Renal pelvis (tissue), 4 donors: ENCODE results near the gene CENPF. TPM values are rescaled to one million over a fixed set of nuclear protein-coding genes. Genes with fewer than 3 reads are reported as not detected.
"Not testable (repeated sequence)": the region's sequence is repeated elsewhere in the genome, so short reads cannot be mapped to it uniquely, and the experiment has no call there.

Source experiments
- DNase-seq: peaks from one replicate; pipeline ENCODE4 v3.0.0-alpha.2; 2013
- polyA plus RNA-seq, 3 donors: library from polyadenylated mRNA; unstranded; fragments of 120-200 nt; gene quantifications; one replicate each; pipeline ENCODE4 v1.2.1, GENCODE V29; 2013; ENCODE audit not compliant: insufficient read length in 3 of 3

The CENPF gene
- polyA plus RNA-seq, 3 donors: 78.8 to 109 (median 96.9) TPM

- no peak for DNase-seq
Observed at GRCh38 chr1:214579183-214579582, 23.8 kb upstream of the CENPF start.

GRCh38 chr1:214581785-214582184 is 21.2 kb upstream of the CENPF start:
- DNase-seq: no peak

GRCh38 chr1:214582289-214582891 is 20.6 kb upstream of the CENPF start:
- no peak for DNase-seq

GRCh38 chr1:214583113-214583512 is 19.9 kb upstream of the CENPF start:
- DNase-seq: no peak

GRCh38 chr1:214583824-214584554 is 19.0 kb upstream of the CENPF start:
- DNase-seq: no peak

GRCh38 chr1:214584805-214585766 is 17.9 kb upstream of the CENPF start:
- peak; percentile 29 for DNase-seq

DNA sequence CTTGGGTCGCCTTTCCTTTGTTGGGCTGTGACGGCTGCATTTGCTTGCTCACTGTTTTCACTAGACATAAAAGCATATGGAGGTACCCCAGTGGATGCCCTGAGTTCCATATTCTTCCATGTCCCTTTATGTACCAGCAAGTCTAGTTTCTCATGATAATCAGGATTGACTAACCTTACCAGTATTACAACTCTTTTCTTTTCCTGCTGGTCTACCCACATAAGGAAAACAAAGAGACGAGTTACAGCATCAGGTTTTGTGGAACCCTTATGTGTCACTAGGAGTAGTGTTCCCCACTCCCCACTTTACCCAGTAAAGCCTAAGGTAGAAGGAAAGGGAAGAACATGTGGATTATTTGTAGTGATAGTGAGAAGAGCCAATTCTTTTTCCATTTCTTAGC is 16.4 kb upstream of the CENPF start:
- no peak for DNase-seq

GRCh38 chr1:214587165-214587564 is 15.8 kb upstream of the CENPF start:
- no peak for DNase-seq

DNA sequence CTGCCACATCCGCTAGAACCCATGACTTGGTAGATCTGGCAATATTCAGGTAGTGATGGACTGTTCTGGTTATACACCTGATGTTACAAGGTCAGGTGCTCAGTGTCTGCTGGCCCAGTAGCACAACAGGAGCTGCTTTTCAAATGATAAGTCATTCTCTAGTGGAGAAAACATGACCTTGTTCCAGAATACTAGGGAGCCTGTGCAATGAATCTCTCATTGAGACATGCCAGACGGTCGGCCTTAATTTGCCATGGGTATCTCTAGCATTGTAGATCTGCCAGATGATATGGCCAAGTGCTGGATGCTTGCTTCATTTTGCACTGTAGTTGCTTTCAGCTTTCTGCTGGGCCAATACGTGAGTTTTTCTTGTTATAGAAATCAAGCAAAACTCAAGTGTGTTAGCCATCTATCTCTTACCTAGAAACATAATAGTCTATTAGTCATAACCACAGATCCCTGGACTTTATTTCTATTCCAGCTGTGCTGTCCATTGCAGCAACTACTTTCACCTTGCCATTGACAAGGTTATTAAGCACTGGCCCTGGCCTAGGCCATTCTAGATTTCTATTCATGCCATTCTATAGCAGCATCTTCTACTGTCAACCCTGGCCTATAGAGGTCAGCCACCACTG is 13.9 kb upstream of the CENPF start:
- DNase-seq: no peak

DNA sequence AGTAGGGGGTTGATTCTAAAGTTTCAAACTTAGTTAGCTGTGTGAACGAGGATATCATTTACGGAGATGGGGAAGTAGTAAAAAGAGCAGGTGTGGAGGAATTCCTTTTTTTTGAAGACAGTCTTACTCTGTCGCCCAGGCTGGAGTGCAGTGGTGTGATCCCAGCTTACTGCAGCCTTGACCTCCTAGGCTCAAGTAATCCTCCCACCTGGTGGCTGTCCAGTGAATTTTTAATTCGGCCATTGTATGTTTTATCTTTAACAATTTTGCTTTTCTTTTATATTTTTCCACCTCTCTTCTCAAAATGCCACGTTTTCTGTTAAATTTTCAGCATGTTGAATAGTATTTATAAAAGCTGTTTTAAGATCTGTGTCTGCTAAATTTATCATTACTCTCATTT is 12.3 kb upstream of the CENPF start:
- DNase-seq: no peak

GRCh38 chr1:214591918-214592317 is 11.1 kb upstream of the CENPF start:
- not testable (repeated sequence) for DNase-seq

DNA sequence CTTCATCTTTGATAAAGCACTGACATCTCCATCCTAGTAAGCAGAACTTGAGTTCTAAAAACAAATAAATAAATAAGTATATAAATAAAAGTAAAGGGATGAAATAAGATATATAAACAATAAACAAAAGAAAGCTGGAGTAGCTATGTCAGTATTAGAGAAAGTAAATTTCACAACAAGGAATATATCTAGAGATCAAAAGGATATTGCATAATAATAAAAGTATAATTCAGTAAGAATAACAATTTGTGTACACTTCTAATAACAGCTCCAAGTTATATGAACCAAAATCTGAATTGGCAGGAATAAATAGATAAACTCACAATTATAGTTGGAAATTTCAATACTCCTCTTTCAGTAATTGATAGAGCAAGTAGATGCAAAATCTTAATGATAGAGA is 9.8 kb upstream of the CENPF start:
- DNase-seq: no peak

- DNase-seq: no peak
Observed at GRCh38 chr1:214603819-214604252, 841 bp downstream of the CENPF start.

DNA sequence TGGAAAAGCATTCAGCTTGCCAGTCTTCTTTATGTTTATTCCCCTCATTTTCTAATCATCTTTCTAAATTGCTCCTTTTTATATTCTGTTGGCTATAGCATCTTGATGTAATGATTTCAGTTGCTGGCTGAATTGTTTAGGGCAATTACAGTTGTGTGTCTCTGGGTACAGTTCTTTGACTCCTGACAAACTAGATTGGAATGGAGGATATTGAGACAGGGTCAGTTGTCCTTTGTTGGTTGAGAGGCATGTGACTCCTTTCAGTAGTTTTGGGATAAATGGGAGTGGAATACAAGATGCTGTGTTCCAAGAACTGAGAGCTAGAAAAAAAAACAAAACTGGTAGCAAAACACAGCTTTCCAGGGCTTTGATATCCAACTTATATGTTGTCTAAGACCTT is 1.5 kb downstream of the CENPF start:
- no peak for DNase-seq

GRCh38 chr1:214605484-214605883 is 2.5 kb downstream of the CENPF start:
- DNase-seq: not testable (repeated sequence)

- not testable (repeated sequence) for DNase-seq
Observed at GRCh38 chr1:214605933-214606925, 3.2 kb downstream of the CENPF start.

GRCh38 chr1:214607492-214608215 is 4.7 kb downstream of the CENPF start:
- DNase-seq: not testable (repeated sequence)

GRCh38 chr1:214608216-214608783 is 5.3 kb downstream of the CENPF start:
- DNase-seq: not testable (repeated sequence)

DNA sequence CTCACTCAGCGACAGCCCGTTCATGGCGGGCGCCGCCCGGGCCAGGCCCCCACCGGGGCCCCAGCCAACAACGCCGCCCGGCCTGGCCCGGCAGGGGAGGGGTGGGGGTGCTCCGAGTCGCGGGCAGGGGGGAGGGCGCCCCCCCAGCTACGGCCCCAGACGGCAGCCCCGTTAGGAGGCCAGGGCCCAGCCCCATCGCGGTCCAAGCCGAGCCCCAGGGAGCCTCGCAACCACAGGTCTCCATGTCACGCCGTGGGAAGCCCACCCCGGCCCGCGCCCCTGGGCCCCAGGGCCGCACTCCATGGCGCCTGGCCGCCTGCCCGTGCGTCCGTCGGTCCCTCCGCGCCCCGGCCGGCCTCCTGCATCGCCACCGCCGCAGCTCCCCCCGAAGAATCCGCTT is 5.8 kb downstream of the CENPF start:
- DNase-seq: not testable (repeated sequence)

GRCh38 chr1:214609692-214610091 is 6.7 kb downstream of the CENPF start:
- DNase-seq: no peak
